ENCODE data around the gene ISM1.

Gene ISM1

GRCh38 chr20:13305284-13305683, 84.2 kb downstream of the ISM1 start:
- Histone ChIP-seq H3K27ac (ENCODE audit: low read depth, low read length) (no peak overlapping the region), H4K20me1 (ENCODE audit: control insufficient read depth, insufficient read depth, low read depth, low read length) (no peaks in the 10 kb centered on the region), H3K4me2 (ENCODE audit: low read length) (no peak overlapping the region), H3K9me2 (replicated peaks; ENCODE audit: control insufficient read depth, low read length) (no peaks in the 10 kb centered on the region), H3K4me1 (ENCODE audit: control insufficient read depth, low read length) (no peaks in the 10 kb centered on the region), H3K27me3 (ENCODE audit: control insufficient read depth, low read length) (no peaks in the 10 kb centered on the region), H3K9me3 (ENCODE audit: control insufficient read depth, insufficient read depth, low read length) (no peaks in the 10 kb centered on the region), H3K79me2 (ENCODE audit: control insufficient read depth, low read length) (no peaks in the 10 kb centered on the region), H3K4me3 (ENCODE audit: low read length) (no peak overlapping the region), H3K36me3 (ENCODE audit: control insufficient read depth, low read length) (no peaks in the 10 kb centered on the region), H3F3A (ENCODE audit: control insufficient read depth, insufficient read depth) (no peaks in the 10 kb centered on the region)
- TF ChIP-seq CTCF (IDR thresholded peaks at IDR 0.05; ENCODE audit: low read depth, low read length, poor library complexity, severe bottlenecking) (no peak), EZH2phosphoT487 (IDR thresholded peaks at IDR 0.05; ENCODE audit: borderline replicate concordance, low read length) (no peak)

- no peak overlapping the region for H3K27ac ChIP-seq (ENCODE audit: low read depth, low read length)
- no peaks in the 10 kb centered on the region for H3K27me3 ChIP-seq (ENCODE audit: control insufficient read depth, low read length)
- TF ChIP-seq CTCF (IDR thresholded peaks at IDR 0.05; ENCODE audit: low read depth, low read length, poor library complexity, severe bottlenecking): no peak
- TF ChIP-seq EZH2phosphoT487 (IDR thresholded peaks at IDR 0.05; ENCODE audit: borderline replicate concordance, low read length): no peak
- H3F3A ChIP-seq (ENCODE audit: control insufficient read depth, insufficient read depth): no peaks in the 10 kb centered on the region
- no peaks in the 10 kb centered on the region for H4K20me1 ChIP-seq (ENCODE audit: control insufficient read depth, insufficient read depth, low read depth, low read length)
- no peaks in the 10 kb centered on the region for H3K9me3 ChIP-seq (ENCODE audit: control insufficient read depth, insufficient read depth, low read length)
- no peak overlapping the region for H3K4me2 ChIP-seq (ENCODE audit: low read length)
- no peaks in the 10 kb centered on the region for H3K36me3 ChIP-seq (ENCODE audit: control insufficient read depth, low read length)
- H3K9me2 ChIP-seq (replicated peaks; ENCODE audit: control insufficient read depth, low read length): no peaks in the 10 kb centered on the region
- no peaks in the 10 kb centered on the region for H3K4me1 ChIP-seq (ENCODE audit: control insufficient read depth, low read length)
- no peak overlapping the region for H3K4me3 ChIP-seq (ENCODE audit: low read length)
- no peaks in the 10 kb centered on the region for H3K79me2 ChIP-seq (ENCODE audit: control insufficient read depth, low read length)
These were observed 86.6 kb downstream of the ISM1 start for GRCh38 chr20:13307562-13308163.

GRCh38 chr20:13312300-13312699, 91.2 kb downstream of the ISM1 start:
- no peak overlapping the region for H3K4me2 ChIP-seq (ENCODE audit: low read length)
- no peak overlapping the region for H3K4me3 ChIP-seq (ENCODE audit: low read length)
- no peaks in the 10 kb centered on the region for H3K4me1 ChIP-seq (ENCODE audit: control insufficient read depth, low read length)
- H3K9me2 ChIP-seq (replicated peaks; ENCODE audit: control insufficient read depth, low read length): no peaks in the 10 kb centered on the region
- no peaks in the 10 kb centered on the region for H3F3A ChIP-seq (ENCODE audit: control insufficient read depth, insufficient read depth)
- no peaks in the 10 kb centered on the region for H3K27me3 ChIP-seq (ENCODE audit: control insufficient read depth, low read length)
- H3K36me3 ChIP-seq (ENCODE audit: control insufficient read depth, low read length): no peaks in the 10 kb centered on the region
- H3K79me2 ChIP-seq (ENCODE audit: control insufficient read depth, low read length): no peaks in the 10 kb centered on the region
- no peaks in the 10 kb centered on the region for H4K20me1 ChIP-seq (ENCODE audit: control insufficient read depth, insufficient read depth, low read depth, low read length)
- TF ChIP-seq CTCF (IDR thresholded peaks at IDR 0.05; ENCODE audit: low read depth, low read length, poor library complexity, severe bottlenecking) (no peak), EZH2phosphoT487 (IDR thresholded peaks at IDR 0.05; ENCODE audit: borderline replicate concordance, low read length) (no peak)
- H3K9me3 ChIP-seq (ENCODE audit: control insufficient read depth, insufficient read depth, low read length): no peaks in the 10 kb centered on the region
- H3K27ac ChIP-seq (ENCODE audit: low read depth, low read length): no peak overlapping the region

All from DOHH2 (cell line).